ENCODE data around the gene COA1.

Gene COA1

DNA sequence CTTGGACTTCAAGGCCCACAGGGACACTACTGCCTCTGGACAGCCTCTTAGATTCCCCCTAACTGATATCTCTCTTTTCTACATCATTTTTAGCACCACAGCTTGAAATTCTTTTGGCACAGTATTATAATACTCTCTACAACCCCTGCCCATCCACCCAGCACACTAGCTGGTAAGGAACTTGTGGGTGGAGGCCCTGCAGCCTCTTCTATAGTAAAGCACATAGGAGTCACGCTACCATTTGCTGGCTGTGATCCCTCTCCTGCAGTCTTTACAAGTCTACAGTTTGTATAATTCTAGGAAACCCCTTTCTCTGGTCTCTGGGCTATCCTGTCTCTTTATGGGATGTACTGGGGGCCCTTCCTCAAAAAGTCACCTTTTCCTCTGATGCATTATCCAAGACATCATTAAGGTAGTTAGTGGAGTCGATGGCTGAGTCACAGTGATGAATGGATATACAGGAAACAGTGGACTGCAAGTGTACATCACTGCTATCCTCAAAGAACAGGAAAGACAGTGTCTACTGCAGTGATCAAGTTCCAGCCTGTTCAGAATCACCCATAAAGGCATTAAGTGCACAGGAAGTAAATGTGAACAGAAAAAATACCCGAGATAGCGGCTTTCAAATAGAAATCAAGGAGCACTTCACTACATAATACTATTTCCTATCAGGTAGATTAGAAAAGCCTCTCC lies 92.1 kb downstream of the COA1 start:
- H3K27ac ChIP-seq (ENCODE audit: low read length) = no peak overlapping the region
- H3K36me3 ChIP-seq (replicated peaks; ENCODE audit: insufficient read depth, low read length) = no peaks in the 10 kb centered on the region; the same call in 1 of the 2 replicates
- H3F3A ChIP-seq (ENCODE audit: insufficient read depth, low read length) = no peaks in the 10 kb centered on the region

DNA sequence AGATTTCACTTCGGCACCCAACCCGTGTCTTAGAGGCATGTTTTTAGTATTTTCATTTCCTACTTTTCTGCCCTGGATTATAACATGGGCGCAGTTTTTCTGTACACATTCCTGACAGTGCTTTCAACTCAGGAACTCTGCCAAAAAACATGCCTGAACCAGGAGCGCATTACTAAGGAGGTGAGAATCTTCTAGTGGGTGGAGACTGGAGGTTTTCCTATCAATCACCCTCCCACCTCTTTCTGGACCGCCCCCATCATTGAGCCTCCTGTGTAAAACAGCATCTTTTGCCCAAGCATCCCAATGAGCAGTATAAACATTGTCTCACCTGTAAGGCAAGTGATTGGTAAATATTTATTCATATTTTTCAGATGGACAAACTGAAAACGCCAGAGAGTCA lies 93.2 kb downstream of the COA1 start:
- Histone ChIP-seq H3F3A (ENCODE audit: insufficient read depth, low read length) (no peaks in the 10 kb centered on the region), H3K79me2 (ENCODE audit: low read length) (peaks cover 26% of the 10 kb centered on the region; the same call in 1 of the 2 replicates), H3K9me3 (replicated peaks; ENCODE audit: insufficient read depth, low read length) (no peaks in the 10 kb centered on the region), H3K27me3 (replicated peaks; ENCODE audit: insufficient read depth, low read length) (no peaks in the 10 kb centered on the region), H3K27ac (ENCODE audit: low read length) (no peak overlapping the region), H3K4me1 (ENCODE audit: low read length) (peaks cover 9% of the 10 kb centered on the region), H3K9ac (ENCODE audit: low read length) (no peak overlapping the region), H3K4me3 (ENCODE audit: low read length) (no peak overlapping the region), H3K4me2 (ENCODE audit: low read depth, low read length) (no peak overlapping the region), H4K20me1 (ENCODE audit: insufficient read depth, low read length) (no peaks in the 10 kb centered on the region), H3K9me2 (replicated peaks; ENCODE audit: insufficient read depth, low read length) (no peaks in the 10 kb centered on the region), H2AFZ (ENCODE audit: low read length) (no peak overlapping the region), H3K36me3 (replicated peaks; ENCODE audit: insufficient read depth, low read length) (no peaks in the 10 kb centered on the region; the same call in 1 of the 2 replicates)
- TF ChIP-seq EZH2 (optimal IDR thresholded peaks at IDR 0.05; ENCODE audit: low read depth, low read length) (no peak), EZH2phosphoT487 (IDR thresholded peaks at IDR 0.05; ENCODE audit: low read length) (no peak)
- TF ChIP-seq, protein P1, sequence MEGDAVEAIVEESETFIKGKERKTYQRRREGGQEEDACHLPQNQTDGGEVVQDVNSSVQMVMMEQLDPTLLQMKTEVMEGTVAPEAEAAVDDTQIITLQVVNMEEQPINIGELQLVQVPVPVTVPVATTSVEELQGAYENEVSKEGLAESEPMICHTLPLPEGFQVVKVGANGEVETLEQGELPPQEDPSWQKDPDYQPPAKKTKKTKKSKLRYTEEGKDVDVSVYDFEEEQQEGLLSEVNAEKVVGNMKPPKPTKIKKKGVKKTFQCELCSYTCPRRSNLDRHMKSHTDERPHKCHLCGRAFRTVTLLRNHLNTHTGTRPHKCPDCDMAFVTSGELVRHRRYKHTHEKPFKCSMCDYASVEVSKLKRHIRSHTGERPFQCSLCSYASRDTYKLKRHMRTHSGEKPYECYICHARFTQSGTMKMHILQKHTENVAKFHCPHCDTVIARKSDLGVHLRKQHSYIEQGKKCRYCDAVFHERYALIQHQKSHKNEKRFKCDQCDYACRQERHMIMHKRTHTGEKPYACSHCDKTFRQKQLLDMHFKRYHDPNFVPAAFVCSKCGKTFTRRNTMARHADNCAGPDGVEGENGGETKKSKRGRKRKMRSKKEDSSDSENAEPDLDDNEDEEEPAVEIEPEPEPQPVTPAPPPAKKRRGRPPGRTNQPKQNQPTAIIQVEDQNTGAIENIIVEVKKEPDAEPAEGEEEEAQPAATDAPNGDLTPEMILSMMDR (IDR thresholded peaks at IDR 0.05; ENCODE audit: low read length) = no peak
- no peak for DNase-seq

More for the DNA sequence above, 92.1 kb downstream of the COA1 start:
- Histone ChIP-seq H3K9me2 (replicated peaks; ENCODE audit: insufficient read depth, low read length) (no peaks in the 10 kb centered on the region), H3K4me3 (ENCODE audit: low read length) (no peak overlapping the region), H3K27me3 (replicated peaks; ENCODE audit: insufficient read depth, low read length) (no peaks in the 10 kb centered on the region), H3K4me2 (ENCODE audit: low read depth, low read length) (no peak overlapping the region), H3K4me1 (ENCODE audit: low read length) (peaks cover 2% of the 10 kb centered on the region), H3K9ac (ENCODE audit: low read length) (no peak overlapping the region), H2AFZ (ENCODE audit: low read length) (no peak overlapping the region), H3K79me2 (ENCODE audit: low read length) (peaks cover 30% of the 10 kb centered on the region; the same call in 1 of the 2 replicates), H4K20me1 (ENCODE audit: insufficient read depth, low read length) (no peaks in the 10 kb centered on the region), H3K9me3 (replicated peaks; ENCODE audit: insufficient read depth, low read length) (no peaks in the 10 kb centered on the region)
- DNase-seq = no peak
- TF ChIP-seq, protein P1 (IDR thresholded peaks at IDR 0.05; ENCODE audit: low read length) = no peak
- TF ChIP-seq EZH2 (optimal IDR thresholded peaks at IDR 0.05; ENCODE audit: low read depth, low read length) (no peak), EZH2phosphoT487 (IDR thresholded peaks at IDR 0.05; ENCODE audit: low read length) (no peak)

DNA sequence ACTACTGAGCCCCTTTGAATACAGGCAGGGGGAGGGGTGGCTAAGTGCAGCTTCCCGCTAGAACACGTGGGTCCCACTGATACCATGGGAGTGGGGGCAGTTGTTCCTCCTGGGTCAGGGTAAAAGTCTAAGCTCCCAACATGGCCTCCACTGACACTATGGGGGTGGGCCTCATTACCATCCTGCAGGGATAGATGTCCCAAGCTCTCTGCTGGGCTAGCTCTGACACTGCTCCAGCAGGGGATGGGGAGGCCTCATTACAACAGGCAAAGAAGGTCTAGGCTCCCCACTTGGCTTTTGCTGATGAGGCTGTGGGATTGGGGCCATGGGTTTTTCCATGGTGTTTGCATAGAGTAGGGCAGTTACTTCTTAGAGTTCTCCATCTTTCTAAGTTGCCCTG lies 94.9 kb downstream of the COA1 start:
- no peaks in the 10 kb centered on the region; the same call in 1 of the 2 replicates for H3K36me3 ChIP-seq (replicated peaks; ENCODE audit: insufficient read depth, low read length)
- H3K27ac ChIP-seq (ENCODE audit: low read length) = no peak overlapping the region

More for the DNA sequence above, 94.9 kb downstream of the COA1 start:
- H3F3A ChIP-seq (ENCODE audit: insufficient read depth, low read length) = no peaks in the 10 kb centered on the region
- H3K4me3 ChIP-seq (ENCODE audit: low read length) = no peak overlapping the region
- H3K27me3 ChIP-seq (replicated peaks; ENCODE audit: insufficient read depth, low read length) = no peaks in the 10 kb centered on the region
- H2AFZ ChIP-seq (ENCODE audit: low read length) = no peak overlapping the region
- H3K9ac ChIP-seq (ENCODE audit: low read length) = no peak overlapping the region
- TF ChIP-seq EZH2phosphoT487 (IDR thresholded peaks at IDR 0.05; ENCODE audit: low read length) = no peak
- no peak for TF ChIP-seq EZH2 (optimal IDR thresholded peaks at IDR 0.05; ENCODE audit: low read depth, low read length)
- TF ChIP-seq, protein P1 (IDR thresholded peaks at IDR 0.05; ENCODE audit: low read length) = no peak
- H4K20me1 ChIP-seq (ENCODE audit: insufficient read depth, low read length) = no peaks in the 10 kb centered on the region
- DNase-seq = no peak
- no peaks in the 10 kb centered on the region for H3K9me2 ChIP-seq (replicated peaks; ENCODE audit: insufficient read depth, low read length)
- peaks cover 9% of the 10 kb centered on the region for H3K4me1 ChIP-seq (ENCODE audit: low read length)
- H3K9me3 ChIP-seq (replicated peaks; ENCODE audit: insufficient read depth, low read length) = no peaks in the 10 kb centered on the region
- peaks cover 25% of the 10 kb centered on the region for H3K79me2 ChIP-seq (ENCODE audit: low read length)
- H3K4me2 ChIP-seq (ENCODE audit: low read depth, low read length) = no peak overlapping the region
